HCT116 (cell line): ENCODE results near the gene PGS1.

Source experiments
- CEBPB ChIP-seq: IDR thresholded peaks from 2 replicates; pipeline ENCODE4 v1.6.1; 2012; ENCODE audit warnings: low read depth
- FOSL1 ChIP-seq: IDR thresholded peaks from 2 replicates; pipeline ENCODE4 v1.6.1; 2012; ENCODE audit warnings: low read depth
- POLR2A ChIP-seq: IDR thresholded peaks from 2 replicates; pipeline ENCODE4 v1.7.0; 2011; ENCODE audit warnings: borderline replicate concordance; ENCODE audit not compliant: insufficient read depth, insufficient read length; ENCODE audit errors: extremely low read depth
- POLR2AphosphoS5 ChIP-seq: IDR thresholded peaks from 2 replicates; pipeline ENCODE4 v1.6.1; 2011; ENCODE audit warnings: mild to moderate bottlenecking, low read depth, low read length, moderate library complexity
- RAD21 ChIP-seq: IDR thresholded peaks from 2 replicates; pipeline ENCODE4 v1.6.1; 2012; ENCODE audit warnings: low read depth, mild to moderate bottlenecking
- SIN3A ChIP-seq: IDR thresholded peaks from 2 replicates; pipeline ENCODE4 v1.6.1; 2012; ENCODE audit warnings: low read depth
- ZNF274 ChIP-seq: fragments of 200-500 bp; sonication (Bioruptor generic); IDR thresholded peaks from 2 replicates; pipeline ENCODE4 v1.6.1; 2014; ENCODE audit warnings: mild to moderate bottlenecking, low read depth, low read length, inconsistent platforms
- TF ChIP-seq, protein P1 (sequence below), 3 experiments: fragments of 200-600 bp in 1 of 3; sonication (generic) in 1 of 3; IDR thresholded peaks in 2 of 3; conservative IDR thresholded peaks in 1 of 3; 2 replicates each; pipeline ENCODE4 v1.5.1; 2012 to 2017; ENCODE audit warnings: low read depth in 2 of 3, low read length in 2 of 3, antibody characterized with exemption in 1 of 3, borderline replicate concordance in 1 of 3, control low read depth in 1 of 3, mild to moderate bottlenecking in 1 of 3, mixed read lengths in 1 of 3, mixed run types in 1 of 3, moderate library complexity in 1 of 3; ENCODE audit not compliant: insufficient read depth in 1 of 3
- TF ChIP-seq, protein P2 (sequence below): IDR thresholded peaks from 2 replicates; pipeline ENCODE4 v1.6.1; 2012; ENCODE audit warnings: low read depth
- TF ChIP-seq, protein P3 (sequence below): IDR thresholded peaks from 2 replicates; pipeline ENCODE4 v1.6.1; 2012

DNA sequence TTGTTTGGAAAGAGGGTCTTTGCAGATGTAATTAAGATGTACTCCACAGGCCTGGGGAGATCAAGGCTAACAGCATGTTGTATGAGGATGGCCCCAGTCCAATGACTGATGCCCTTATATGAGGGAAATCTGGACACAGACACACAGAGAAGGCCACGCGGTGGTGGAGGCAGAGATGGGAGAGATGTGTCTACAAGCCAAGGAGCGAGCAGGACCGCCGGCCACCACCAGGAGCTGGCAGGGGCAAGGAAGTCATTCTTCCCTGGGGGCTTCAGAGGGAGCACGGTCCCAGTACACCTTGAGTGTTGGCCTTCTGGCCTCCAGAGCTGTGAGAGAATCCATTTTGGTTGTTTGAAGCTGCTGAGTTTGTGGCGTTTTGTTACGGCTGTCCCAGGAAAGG lies 33.3 kb upstream of the PGS1 start:
- TF ChIP-seq, protein P1, sequence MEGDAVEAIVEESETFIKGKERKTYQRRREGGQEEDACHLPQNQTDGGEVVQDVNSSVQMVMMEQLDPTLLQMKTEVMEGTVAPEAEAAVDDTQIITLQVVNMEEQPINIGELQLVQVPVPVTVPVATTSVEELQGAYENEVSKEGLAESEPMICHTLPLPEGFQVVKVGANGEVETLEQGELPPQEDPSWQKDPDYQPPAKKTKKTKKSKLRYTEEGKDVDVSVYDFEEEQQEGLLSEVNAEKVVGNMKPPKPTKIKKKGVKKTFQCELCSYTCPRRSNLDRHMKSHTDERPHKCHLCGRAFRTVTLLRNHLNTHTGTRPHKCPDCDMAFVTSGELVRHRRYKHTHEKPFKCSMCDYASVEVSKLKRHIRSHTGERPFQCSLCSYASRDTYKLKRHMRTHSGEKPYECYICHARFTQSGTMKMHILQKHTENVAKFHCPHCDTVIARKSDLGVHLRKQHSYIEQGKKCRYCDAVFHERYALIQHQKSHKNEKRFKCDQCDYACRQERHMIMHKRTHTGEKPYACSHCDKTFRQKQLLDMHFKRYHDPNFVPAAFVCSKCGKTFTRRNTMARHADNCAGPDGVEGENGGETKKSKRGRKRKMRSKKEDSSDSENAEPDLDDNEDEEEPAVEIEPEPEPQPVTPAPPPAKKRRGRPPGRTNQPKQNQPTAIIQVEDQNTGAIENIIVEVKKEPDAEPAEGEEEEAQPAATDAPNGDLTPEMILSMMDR (IDR thresholded peaks at IDR 0.05 in 2 of 3, conservative IDR thresholded peaks at IDR 0.05 in 1 of 3; ENCODE audit: borderline replicate concordance in 1 of 3, insufficient read depth in 1 of 3, low read depth in 2 of 3, low read length in 2 of 3) = 0 out of 6 replicates have a peak, but pooled peaks of 1 of the 3 experiments have one; percentile 19
- TF ChIP-seq RAD21 = no peak
- TF ChIP-seq, protein P2, sequence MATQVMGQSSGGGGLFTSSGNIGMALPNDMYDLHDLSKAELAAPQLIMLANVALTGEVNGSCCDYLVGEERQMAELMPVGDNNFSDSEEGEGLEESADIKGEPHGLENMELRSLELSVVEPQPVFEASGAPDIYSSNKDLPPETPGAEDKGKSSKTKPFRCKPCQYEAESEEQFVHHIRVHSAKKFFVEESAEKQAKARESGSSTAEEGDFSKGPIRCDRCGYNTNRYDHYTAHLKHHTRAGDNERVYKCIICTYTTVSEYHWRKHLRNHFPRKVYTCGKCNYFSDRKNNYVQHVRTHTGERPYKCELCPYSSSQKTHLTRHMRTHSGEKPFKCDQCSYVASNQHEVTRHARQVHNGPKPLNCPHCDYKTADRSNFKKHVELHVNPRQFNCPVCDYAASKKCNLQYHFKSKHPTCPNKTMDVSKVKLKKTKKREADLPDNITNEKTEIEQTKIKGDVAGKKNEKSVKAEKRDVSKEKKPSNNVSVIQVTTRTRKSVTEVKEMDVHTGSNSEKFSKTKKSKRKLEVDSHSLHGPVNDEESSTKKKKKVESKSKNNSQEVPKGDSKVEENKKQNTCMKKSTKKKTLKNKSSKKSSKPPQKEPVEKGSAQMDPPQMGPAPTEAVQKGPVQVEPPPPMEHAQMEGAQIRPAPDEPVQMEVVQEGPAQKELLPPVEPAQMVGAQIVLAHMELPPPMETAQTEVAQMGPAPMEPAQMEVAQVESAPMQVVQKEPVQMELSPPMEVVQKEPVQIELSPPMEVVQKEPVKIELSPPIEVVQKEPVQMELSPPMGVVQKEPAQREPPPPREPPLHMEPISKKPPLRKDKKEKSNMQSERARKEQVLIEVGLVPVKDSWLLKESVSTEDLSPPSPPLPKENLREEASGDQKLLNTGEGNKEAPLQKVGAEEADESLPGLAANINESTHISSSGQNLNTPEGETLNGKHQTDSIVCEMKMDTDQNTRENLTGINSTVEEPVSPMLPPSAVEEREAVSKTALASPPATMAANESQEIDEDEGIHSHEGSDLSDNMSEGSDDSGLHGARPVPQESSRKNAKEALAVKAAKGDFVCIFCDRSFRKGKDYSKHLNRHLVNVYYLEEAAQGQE = no peak
- no peak for TF ChIP-seq POLR2AphosphoS5
- TF ChIP-seq SIN3A = no peak
- TF ChIP-seq FOSL1 = no peak
- no peak for TF ChIP-seq CEBPB
- TF ChIP-seq POLR2A = no peak
- no peak for TF ChIP-seq ZNF274
- TF ChIP-seq, protein P3, sequence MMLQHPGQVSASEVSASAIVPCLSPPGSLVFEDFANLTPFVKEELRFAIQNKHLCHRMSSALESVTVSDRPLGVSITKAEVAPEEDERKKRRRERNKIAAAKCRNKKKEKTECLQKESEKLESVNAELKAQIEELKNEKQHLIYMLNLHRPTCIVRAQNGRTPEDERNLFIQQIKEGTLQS = no peak
